C4-2B (cell line): ENCODE data around the gene OR5V1.

Source experiments
- H3K27ac ChIP-seq: fragments of 450-650 bp; 2 replicates; pipeline ENCODE4 v1.5.1; 2017
- CTCF ChIP-seq: fragments of 450-650 bp; conservative IDR thresholded peaks from 2 replicates; pipeline ENCODE4 v1.5.1; 2017; ENCODE audit warnings: mild to moderate bottlenecking
- ZFX ChIP-seq: fragments of 450-650 bp; IDR thresholded peaks from 2 replicates; pipeline ENCODE4 v1.6.1; 2017

OR5V1 gene

GRCh38 chr6:29368765-29369164, at the start of gene OR5V1:
TSS of gene OR5V1 (minus strand) at chr6:29368865. CDS start at chr6:29356195, 12,670 bp downstream.
- no peak within 1 kb of the TSS for H3K27ac ChIP-seq
- no peak for TF ChIP-seq ZFX
- no peak for TF ChIP-seq CTCF

- no peak within 1 kb of the TSS for H3K27ac ChIP-seq
- TF ChIP-seq ZFX: no peak
- TF ChIP-seq CTCF: peak; percentile 46
These were observed 45.9 kb upstream of the OR5V1 start, which contains the start of gene OR12D1 for GRCh38 chr6:29414588-29414987. TSS of gene OR12D1 (plus strand) at chr6:29414928.

- no peak for TF ChIP-seq ZFX
- TF ChIP-seq CTCF: no peak
- H3K27ac ChIP-seq: no peak overlapping the region
These were observed 35.1 kb upstream of the OR5V1 start for GRCh38 chr6:29403801-29404200.

GRCh38 chr6:29399525-29399924, 30.9 kb upstream of the OR5V1 start:
- TF ChIP-seq ZFX (no peak), CTCF (no peak)
- no peak overlapping the region for H3K27ac ChIP-seq

GRCh38 chr6:29395331-29395730, 26.7 kb upstream of the OR5V1 start, which contains the start of gene OR12D2:
TSS of gene OR12D2 (plus strand) at chr6:29395631. CDS start at chr6:29396700, 1,069 bp downstream.
- H3K27ac ChIP-seq: no peak within 1 kb of the TSS
- no peak for TF ChIP-seq ZFX
- no peak for TF ChIP-seq CTCF

- TF ChIP-seq CTCF: no peak
- no peak for TF ChIP-seq ZFX
- H3K27ac ChIP-seq: no peak overlapping the region
These were observed 19.9 kb upstream of the OR5V1 start for GRCh38 chr6:29388533-29388932.

- H3K27ac ChIP-seq: no peak overlapping the region
- TF ChIP-seq ZFX: no peak
- peak; percentile 23 for TF ChIP-seq CTCF
These were observed 7.3 kb upstream of the OR5V1 start for GRCh38 chr6:29376003-29376402.
